Mucosa of descending colon (tissue), 3 donors: ENCODE data around the gene SGK1. TPM values are rescaled to one million over a fixed set of nuclear protein-coding genes. Genes with fewer than 3 reads are reported as not detected.

Source experiments
- ATAC-seq: fragments of 200-7000 bp; cut with Tn5 transposase; one replicate; pipeline ENCODE4 v1.9.1; 2020; ENCODE audit warnings: mild to moderate bottlenecking, moderate library complexity
- DNase-seq, 3 donors: peaks; one replicate each; pipeline ENCODE4 v3.0.0-alpha.2; 2020
- H3K36me3 ChIP-seq: fragments of 200-600 bp; one replicate; pipeline ENCODE4 v1.8.0; 2021; ENCODE audit warnings: low read depth, mild to moderate bottlenecking
- H3K4me1 ChIP-seq: fragments of 200-600 bp; one replicate; pipeline ENCODE4 v1.8.0; 2021; ENCODE audit warnings: low read depth, mild to moderate bottlenecking
- H3K4me3 ChIP-seq: fragments of 200-600 bp; one replicate; pipeline ENCODE4 v1.8.0; 2021; ENCODE audit warnings: mild to moderate bottlenecking
- H3K9me3 ChIP-seq: fragments of 200-600 bp; one replicate; pipeline ENCODE4 v1.8.0; 2021; ENCODE audit warnings: mild to moderate bottlenecking
- CTCF ChIP-seq: fragments of 200-600 bp; IDR thresholded peaks from one replicate; pipeline ENCODE4 v1.8.0; 2022; ENCODE audit warnings: antibody characterized with exemption, mild to moderate bottlenecking
- intact Hi-C, 2 donors: fragments of 100-400 bp; cut with DNase I in 1 of 2; cut with micrococcal nuclease in 1 of 2; formaldehyde crosslinking; loops; one replicate each; pipeline versions ENCODE4 v1.11.0 to v1.11.1; 2022; cut with DNase I, micrococcal nuclease
- total RNA-seq, 3 donors: library from RNA; stranded (reverse); fragmentation: NEBNext Ultra II Directional in 2 of 3; extraction: Animal tissue kit (Norgen Biotek cat#: 25700) in 2 of 3; gene quantifications; one replicate each; pipeline versions ENCODE4 v1.2.1 to v1.2.4, GENCODE V29; 2021 to 2023
- donor health status: DM: no; HTN: no; CAD: no; lungs with moderate emphysema.
- donor health status: DM: no; HTN: no; CAD: no.
- donor health status: DM: no; HTN: yes; CAD: no.

The SGK1 gene
- total RNA-seq, 3 donors from 2014 or later = 49.4 to 492 (median 55.0) TPM

- no peak for TF ChIP-seq CTCF
- Histone ChIP-seq H3K4me1 (no peaks in the 10 kb centered on the region), H3K36me3 (no peaks in the 10 kb centered on the region), H3K4me3 (no peak overlapping the region), H3K9me3 (no peaks in the 10 kb centered on the region)
- no peak for ATAC-seq
- no peak for DNase-seq
- intact Hi-C loops = no loop called here
Observed at GRCh38 chr6:134296762-134297161, 21.1 kb downstream of the SGK1 start.

DNA sequence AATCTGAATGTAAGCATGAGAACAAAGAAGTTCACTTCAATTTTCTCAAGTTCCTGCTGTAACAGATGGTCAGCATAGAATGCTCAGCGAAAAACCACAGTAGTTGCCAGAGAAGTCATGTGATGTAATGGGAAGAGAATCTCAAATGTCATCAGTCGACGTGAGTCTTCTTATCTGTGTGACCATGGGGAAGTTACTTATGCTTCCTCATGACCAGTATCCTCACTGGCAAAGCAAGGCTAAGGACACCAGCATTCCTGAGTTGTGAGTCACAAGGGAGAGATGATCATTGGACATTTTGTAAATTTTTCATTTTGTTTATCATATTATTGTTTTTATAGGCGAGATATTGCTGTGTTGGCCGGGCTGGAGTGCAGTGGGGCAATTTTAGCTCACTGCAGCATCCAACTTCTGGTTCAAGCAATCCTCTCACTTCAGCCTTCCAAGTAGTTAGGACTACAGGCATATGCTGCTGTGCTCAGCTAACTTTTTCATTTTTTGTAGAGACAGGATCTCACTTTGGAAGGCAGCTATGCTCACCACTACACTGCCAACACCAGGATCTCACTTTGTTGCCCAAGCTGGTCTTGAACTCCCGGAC lies 21.9 kb downstream of the SGK1 start:
- ATAC-seq (peak; percentile 86), DNase-seq (peak in 1 of 3 donors; percentile 23)
- Histone ChIP-seq H3K9me3 (no peaks in the 10 kb centered on the region), H3K4me1 (no peaks in the 10 kb centered on the region), H3K36me3 (no peaks in the 10 kb centered on the region), H3K4me3 (no peak overlapping the region)
- no peak for TF ChIP-seq CTCF
- intact Hi-C loops = no loop called here

DNA sequence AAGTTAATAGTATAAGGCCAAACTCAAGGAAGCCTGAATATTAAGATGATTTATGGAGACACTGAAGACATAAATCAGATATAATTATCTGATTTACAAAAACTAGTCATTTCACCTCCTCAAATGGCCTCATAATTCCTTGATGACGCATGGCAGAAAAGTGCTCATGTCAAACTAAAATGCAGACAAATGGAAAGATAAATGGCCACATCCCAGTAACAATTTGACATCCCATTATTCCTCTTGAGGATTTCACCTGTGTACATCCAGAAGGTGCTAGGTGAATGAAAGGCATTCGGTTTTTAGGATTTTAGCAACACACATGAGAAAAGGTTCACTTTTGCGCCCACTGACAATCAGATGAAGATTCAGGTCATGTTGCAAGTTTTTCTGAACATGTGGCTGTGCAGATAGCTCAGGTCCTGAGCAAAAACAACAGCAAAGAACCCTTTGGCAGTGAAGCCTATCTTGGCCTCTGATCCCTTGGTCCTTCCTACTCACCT lies 24.2 kb downstream of the SGK1 start:
- no peaks in the 10 kb centered on the region for H3K9me3 ChIP-seq
- H3K36me3 ChIP-seq = no peaks in the 10 kb centered on the region
- ATAC-seq (no peak), DNase-seq (no peak)
- no peaks in the 10 kb centered on the region for H3K4me1 ChIP-seq
- no peak for TF ChIP-seq CTCF
- intact Hi-C loops = no loop called here
- no peak overlapping the region for H3K4me3 ChIP-seq

DNA sequence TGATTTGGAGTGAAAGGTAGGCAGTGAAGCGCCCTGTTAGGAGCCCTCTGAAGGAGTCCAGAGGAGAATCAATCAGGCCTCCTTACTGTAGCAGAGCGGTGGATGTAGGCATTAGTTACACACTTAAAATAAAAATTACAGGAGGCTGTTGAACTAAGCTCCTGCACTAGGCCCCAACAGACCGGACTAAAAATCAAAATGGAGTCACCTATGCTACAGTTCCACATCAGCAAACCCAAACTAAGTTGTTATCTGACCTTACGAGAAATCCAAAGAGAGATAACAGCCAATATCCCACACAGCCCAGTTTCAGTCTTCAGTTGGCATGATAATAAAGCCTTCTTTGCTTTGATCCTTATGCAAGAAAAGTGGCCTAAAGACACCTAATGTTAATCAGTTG lies 26.8 kb downstream of the SGK1 start:
- no peak for DNase-seq
- intact Hi-C loops = no loop called here
- no peaks in the 10 kb centered on the region for H3K9me3 ChIP-seq
- no peak for TF ChIP-seq CTCF
- no peak overlapping the region for H3K4me3 ChIP-seq
- no peaks in the 10 kb centered on the region for H3K4me1 ChIP-seq
- H3K36me3 ChIP-seq = no peaks in the 10 kb centered on the region
- ATAC-seq = no peak

DNA sequence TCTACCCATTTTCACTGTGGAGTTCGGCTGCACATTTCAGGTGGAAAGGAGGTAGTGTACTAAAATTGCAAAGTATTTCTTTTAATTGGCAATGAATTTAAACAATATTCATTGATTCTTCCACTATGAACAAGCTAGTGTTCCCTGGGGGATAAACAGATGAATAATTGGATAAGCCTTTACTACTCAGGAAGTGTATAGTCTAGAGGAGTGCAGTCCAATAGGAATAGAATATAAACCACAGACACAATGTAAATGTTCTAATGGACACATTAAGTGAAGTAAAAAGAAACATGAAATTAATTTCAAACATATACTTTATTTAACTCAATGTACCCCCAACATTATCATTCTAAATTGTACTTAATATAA lies 28.7 kb downstream of the SGK1 start:
- Histone ChIP-seq H3K4me3 (no peak overlapping the region), H3K4me1 (no peaks in the 10 kb centered on the region), H3K9me3 (no peaks in the 10 kb centered on the region), H3K36me3 (no peaks in the 10 kb centered on the region)
- TF ChIP-seq CTCF = no peak
- ATAC-seq (no peak), DNase-seq (no peak)
- intact Hi-C loops = no loop called here
